ENCODE data around the gene TENM3. TPM values are rescaled to one million over a fixed set of nuclear protein-coding genes. Genes with fewer than 3 reads are reported as not detected.

The TENM3 gene
- total and polyA plus RNA-seq, 2 of the 8 experiments (the other 6 are each of a cell fraction or from before 2014, with no cell fraction given), result 36.9 to 69.3 TPM

GRCh38 chr4:182624281-182624680 is 381.1 kb downstream of the TENM3 start (continued):
- TF ChIP-seq, protein P1, sequence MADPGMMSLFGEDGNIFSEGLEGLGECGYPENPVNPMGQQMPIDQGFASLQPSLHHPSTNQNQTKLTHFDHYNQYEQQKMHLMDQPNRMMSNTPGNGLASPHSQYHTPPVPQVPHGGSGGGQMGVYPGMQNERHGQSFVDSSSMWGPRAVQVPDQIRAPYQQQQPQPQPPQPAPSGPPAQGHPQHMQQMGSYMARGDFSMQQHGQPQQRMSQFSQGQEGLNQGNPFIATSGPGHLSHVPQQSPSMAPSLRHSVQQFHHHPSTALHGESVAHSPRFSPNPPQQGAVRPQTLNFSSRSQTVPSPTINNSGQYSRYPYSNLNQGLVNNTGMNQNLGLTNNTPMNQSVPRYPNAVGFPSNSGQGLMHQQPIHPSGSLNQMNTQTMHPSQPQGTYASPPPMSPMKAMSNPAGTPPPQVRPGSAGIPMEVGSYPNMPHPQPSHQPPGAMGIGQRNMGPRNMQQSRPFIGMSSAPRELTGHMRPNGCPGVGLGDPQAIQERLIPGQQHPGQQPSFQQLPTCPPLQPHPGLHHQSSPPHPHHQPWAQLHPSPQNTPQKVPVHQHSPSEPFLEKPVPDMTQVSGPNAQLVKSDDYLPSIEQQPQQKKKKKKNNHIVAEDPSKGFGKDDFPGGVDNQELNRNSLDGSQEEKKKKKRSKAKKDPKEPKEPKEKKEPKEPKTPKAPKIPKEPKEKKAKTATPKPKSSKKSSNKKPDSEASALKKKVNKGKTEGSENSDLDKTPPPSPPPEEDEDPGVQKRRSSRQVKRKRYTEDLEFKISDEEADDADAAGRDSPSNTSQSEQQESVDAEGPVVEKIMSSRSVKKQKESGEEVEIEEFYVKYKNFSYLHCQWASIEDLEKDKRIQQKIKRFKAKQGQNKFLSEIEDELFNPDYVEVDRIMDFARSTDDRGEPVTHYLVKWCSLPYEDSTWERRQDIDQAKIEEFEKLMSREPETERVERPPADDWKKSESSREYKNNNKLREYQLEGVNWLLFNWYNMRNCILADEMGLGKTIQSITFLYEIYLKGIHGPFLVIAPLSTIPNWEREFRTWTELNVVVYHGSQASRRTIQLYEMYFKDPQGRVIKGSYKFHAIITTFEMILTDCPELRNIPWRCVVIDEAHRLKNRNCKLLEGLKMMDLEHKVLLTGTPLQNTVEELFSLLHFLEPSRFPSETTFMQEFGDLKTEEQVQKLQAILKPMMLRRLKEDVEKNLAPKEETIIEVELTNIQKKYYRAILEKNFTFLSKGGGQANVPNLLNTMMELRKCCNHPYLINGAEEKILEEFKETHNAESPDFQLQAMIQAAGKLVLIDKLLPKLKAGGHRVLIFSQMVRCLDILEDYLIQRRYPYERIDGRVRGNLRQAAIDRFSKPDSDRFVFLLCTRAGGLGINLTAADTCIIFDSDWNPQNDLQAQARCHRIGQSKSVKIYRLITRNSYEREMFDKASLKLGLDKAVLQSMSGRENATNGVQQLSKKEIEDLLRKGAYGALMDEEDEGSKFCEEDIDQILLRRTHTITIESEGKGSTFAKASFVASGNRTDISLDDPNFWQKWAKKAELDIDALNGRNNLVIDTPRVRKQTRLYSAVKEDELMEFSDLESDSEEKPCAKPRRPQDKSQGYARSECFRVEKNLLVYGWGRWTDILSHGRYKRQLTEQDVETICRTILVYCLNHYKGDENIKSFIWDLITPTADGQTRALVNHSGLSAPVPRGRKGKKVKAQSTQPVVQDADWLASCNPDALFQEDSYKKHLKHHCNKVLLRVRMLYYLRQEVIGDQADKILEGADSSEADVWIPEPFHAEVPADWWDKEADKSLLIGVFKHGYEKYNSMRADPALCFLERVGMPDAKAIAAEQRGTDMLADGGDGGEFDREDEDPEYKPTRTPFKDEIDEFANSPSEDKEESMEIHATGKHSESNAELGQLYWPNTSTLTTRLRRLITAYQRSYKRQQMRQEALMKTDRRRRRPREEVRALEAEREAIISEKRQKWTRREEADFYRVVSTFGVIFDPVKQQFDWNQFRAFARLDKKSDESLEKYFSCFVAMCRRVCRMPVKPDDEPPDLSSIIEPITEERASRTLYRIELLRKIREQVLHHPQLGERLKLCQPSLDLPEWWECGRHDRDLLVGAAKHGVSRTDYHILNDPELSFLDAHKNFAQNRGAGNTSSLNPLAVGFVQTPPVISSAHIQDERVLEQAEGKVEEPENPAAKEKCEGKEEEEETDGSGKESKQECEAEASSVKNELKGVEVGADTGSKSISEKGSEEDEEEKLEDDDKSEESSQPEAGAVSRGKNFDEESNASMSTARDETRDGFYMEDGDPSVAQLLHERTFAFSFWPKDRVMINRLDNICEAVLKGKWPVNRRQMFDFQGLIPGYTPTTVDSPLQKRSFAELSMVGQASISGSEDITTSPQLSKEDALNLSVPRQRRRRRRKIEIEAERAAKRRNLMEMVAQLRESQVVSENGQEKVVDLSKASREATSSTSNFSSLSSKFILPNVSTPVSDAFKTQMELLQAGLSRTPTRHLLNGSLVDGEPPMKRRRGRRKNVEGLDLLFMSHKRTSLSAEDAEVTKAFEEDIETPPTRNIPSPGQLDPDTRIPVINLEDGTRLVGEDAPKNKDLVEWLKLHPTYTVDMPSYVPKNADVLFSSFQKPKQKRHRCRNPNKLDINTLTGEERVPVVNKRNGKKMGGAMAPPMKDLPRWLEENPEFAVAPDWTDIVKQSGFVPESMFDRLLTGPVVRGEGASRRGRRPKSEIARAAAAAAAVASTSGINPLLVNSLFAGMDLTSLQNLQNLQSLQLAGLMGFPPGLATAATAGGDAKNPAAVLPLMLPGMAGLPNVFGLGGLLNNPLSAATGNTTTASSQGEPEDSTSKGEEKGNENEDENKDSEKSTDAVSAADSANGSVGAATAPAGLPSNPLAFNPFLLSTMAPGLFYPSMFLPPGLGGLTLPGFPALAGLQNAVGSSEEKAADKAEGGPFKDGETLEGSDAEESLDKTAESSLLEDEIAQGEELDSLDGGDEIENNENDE (IDR thresholded peaks at IDR 0.05; ENCODE audit: insufficient replicate concordance, low read length), result no peak
- TF ChIP-seq KDM1A (IDR thresholded peaks at IDR 0.05; ENCODE audit: borderline replicate concordance, low read length) (no peak), JUN (IDR thresholded peaks at IDR 0.05; ENCODE audit: low read depth, low read length) (no peak)
